ENCODE data around the gene PARD3B.

PARD3B gene

GRCh38 chr2:205403244-205403825 is 858.1 kb downstream of the PARD3B start:
- TF ChIP-seq CTCF (IDR thresholded peaks at IDR 0.05), result no peak
- Histone ChIP-seq H3K4me3 (ENCODE audit: low read depth in 1 of 2, low read length in 1 of 2) (no peak overlapping the region), H3K27me3 (no peaks in the 10 kb centered on the region), H3K9me3 (no peaks in the 10 kb centered on the region), H3K36me3 (no peaks in the 10 kb centered on the region), H3K4me1 (ENCODE audit: control insufficient read depth in 1 of 2, insufficient read depth in 1 of 2, low read depth in 1 of 2, low read length in 1 of 2) (no peaks in the 10 kb centered on the region), H3K27ac (no peak overlapping the region)

- Histone ChIP-seq H3K36me3 (no peaks in the 10 kb centered on the region), H3K4me3 (ENCODE audit: low read depth in 1 of 2, low read length in 1 of 2) (no peak overlapping the region), H3K27ac (no peak overlapping the region), H3K27me3 (no peaks in the 10 kb centered on the region), H3K9me3 (no peaks in the 10 kb centered on the region), H3K4me1 (ENCODE audit: control insufficient read depth in 1 of 2, insufficient read depth in 1 of 2, low read depth in 1 of 2, low read length in 1 of 2) (no peaks in the 10 kb centered on the region)
- no peak for TF ChIP-seq CTCF (IDR thresholded peaks at IDR 0.05)
Measured at GRCh38 chr2:205405194-205405593, 859.9 kb downstream of the PARD3B start.

- no peaks in the 10 kb centered on the region for H3K27me3 ChIP-seq
- no peaks in the 10 kb centered on the region for H3K36me3 ChIP-seq
- H3K4me1 ChIP-seq (ENCODE audit: control insufficient read depth in 1 of 2, insufficient read depth in 1 of 2, low read depth in 1 of 2, low read length in 1 of 2), result no peaks in the 10 kb centered on the region
- TF ChIP-seq CTCF (IDR thresholded peaks at IDR 0.05), result no peak
- no peaks in the 10 kb centered on the region for H3K9me3 ChIP-seq
- H3K4me3 ChIP-seq (ENCODE audit: low read depth in 1 of 2, low read length in 1 of 2), result no peak overlapping the region
- no peak overlapping the region for H3K27ac ChIP-seq
Measured at GRCh38 chr2:205405752-205406151, 860.5 kb downstream of the PARD3B start.

GRCh38 chr2:205407984-205408383 is 862.7 kb downstream of the PARD3B start:
- no peaks in the 10 kb centered on the region for H3K27me3 ChIP-seq
- H3K27ac ChIP-seq, result no peak overlapping the region
- no peaks in the 10 kb centered on the region for H3K36me3 ChIP-seq
- no peaks in the 10 kb centered on the region for H3K9me3 ChIP-seq
- TF ChIP-seq CTCF (IDR thresholded peaks at IDR 0.05), result no peak
- no peak overlapping the region for H3K4me3 ChIP-seq (ENCODE audit: low read depth in 1 of 2, low read length in 1 of 2)
- H3K4me1 ChIP-seq (ENCODE audit: control insufficient read depth in 1 of 2, insufficient read depth in 1 of 2, low read depth in 1 of 2, low read length in 1 of 2), result no peaks in the 10 kb centered on the region

- no peak overlapping the region for H3K27ac ChIP-seq
- no peak overlapping the region for H3K4me3 ChIP-seq (ENCODE audit: low read depth in 1 of 2, low read length in 1 of 2)
- no peaks in the 10 kb centered on the region for H3K9me3 ChIP-seq
- H3K4me1 ChIP-seq (ENCODE audit: control insufficient read depth in 1 of 2, insufficient read depth in 1 of 2, low read depth in 1 of 2, low read length in 1 of 2), result no peaks in the 10 kb centered on the region
- no peaks in the 10 kb centered on the region for H3K27me3 ChIP-seq
- TF ChIP-seq CTCF (IDR thresholded peaks at IDR 0.05), result no peak
- no peaks in the 10 kb centered on the region for H3K36me3 ChIP-seq
Measured at GRCh38 chr2:205408696-205409095, 863.4 kb downstream of the PARD3B start.

GRCh38 chr2:205409411-205409810 is 864.1 kb downstream of the PARD3B start:
- Histone ChIP-seq H3K4me1 (ENCODE audit: control insufficient read depth in 1 of 2, insufficient read depth in 1 of 2, low read depth in 1 of 2, low read length in 1 of 2) (no peaks in the 10 kb centered on the region), H3K9me3 (no peaks in the 10 kb centered on the region), H3K27ac (no peak overlapping the region), H3K27me3 (no peaks in the 10 kb centered on the region), H3K4me3 (ENCODE audit: low read depth in 1 of 2, low read length in 1 of 2) (no peak overlapping the region), H3K36me3 (no peaks in the 10 kb centered on the region)
- no peak for TF ChIP-seq CTCF (IDR thresholded peaks at IDR 0.05)
